ENCODE measurements around the gene IGSF9B. TPM values are rescaled to one million over a fixed set of nuclear protein-coding genes. Genes with fewer than 3 reads are reported as not detected.

IGSF9B gene
- total RNA-seq, 3 donors from 2014 or later = 18.7 to 22.3 (median 22.1) TPM

DNA sequence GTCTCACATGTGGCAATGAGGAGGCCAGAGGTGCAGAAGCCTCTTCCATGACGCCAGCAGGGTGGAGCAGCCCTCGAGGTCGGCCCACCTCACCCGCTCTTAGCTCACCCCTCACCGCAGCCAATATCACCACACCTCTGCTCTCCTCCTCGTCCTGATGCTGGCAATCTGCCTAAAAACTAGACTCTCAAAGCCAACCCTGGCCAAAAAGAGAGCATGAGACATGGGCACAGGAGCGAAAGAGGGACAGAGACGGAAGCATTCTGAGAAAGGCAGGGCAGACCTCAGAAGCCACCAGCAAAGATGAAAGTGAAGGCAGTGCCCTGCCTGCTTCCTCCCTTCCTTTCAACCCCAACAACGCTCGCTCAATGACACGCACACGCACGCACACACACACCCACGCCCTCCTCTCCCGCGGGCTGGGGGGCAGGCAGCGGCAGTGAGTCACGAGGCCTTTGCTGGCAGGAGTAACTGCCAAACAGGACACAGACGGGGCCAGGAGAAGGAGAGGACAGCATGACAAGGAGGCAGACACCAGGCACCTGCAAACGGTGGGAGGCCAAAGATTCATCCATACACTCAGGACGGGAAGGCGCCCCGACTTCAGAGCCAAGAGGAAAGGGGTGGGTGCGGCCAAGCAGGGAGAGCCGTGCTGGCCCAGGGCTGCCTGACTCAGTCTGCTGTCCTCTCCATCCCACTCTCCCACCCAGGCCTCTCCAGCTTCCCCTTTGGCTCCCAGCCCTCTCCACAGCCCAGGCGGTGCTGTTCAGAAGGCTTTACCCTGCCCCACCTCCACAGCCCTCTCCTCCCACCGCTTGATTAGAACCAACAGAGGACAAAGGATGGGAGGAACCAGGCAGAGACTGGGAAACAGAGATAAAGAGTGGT lies 11.4 kb downstream of the IGSF9B start:
- Mint-ChIP-seq H3K27me3 (ENCODE audit: low read depth) (no peaks in the 10 kb centered on the region), H3K4me1 (ENCODE audit: low read depth) (peaks cover 65% of the 10 kb centered on the region), H3K36me3 (ENCODE audit: insufficient read depth) (peaks cover 1% of the 10 kb centered on the region), H3K4me3 (peak overlapping the region; percentile 73), H3K9me3 (no peaks in the 10 kb centered on the region)
- DNase-seq (peak; percentile 82), ATAC-seq (peak; percentile 83 to 85)

- no peaks in the 10 kb centered on the region for H3K27me3 Mint-ChIP-seq (ENCODE audit: low read depth)
- DNase-seq = no peak
- ATAC-seq = no peak
- no peaks in the 10 kb centered on the region for H3K9me3 Mint-ChIP-seq
- H3K4me1 Mint-ChIP-seq (ENCODE audit: low read depth) = peaks cover 62% of the 10 kb centered on the region
- peak overlapping the region; percentile 73 for H3K4me3 Mint-ChIP-seq
- peaks cover 8% of the 10 kb centered on the region for H3K36me3 Mint-ChIP-seq (ENCODE audit: insufficient read depth)
Measured at GRCh38 chr11:133943950-133944698, 12.6 kb downstream of the IGSF9B start.

DNA sequence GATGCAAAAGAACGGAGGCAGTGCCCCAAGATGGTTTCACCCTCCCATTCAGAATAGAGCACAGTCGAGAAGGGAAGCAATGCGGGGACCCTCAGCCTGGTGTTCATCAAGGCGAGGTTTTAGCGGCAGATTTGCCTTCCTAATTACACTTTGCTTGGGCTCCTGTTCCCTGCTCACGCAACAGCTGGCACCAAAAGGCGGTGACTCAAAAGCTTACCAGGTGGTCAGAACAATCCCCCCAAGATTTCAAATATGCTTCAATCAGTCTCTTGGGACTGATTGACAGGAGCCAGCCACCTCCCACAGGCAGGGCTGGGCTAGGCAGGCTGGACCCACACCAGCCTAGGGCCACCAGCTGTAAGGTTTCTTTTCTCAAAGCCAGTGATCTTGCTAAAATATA lies 14.2 kb downstream of the IGSF9B start:
- Mint-ChIP-seq H3K4me1 (ENCODE audit: low read depth) (peaks cover 48% of the 10 kb centered on the region), H3K9me3 (no peaks in the 10 kb centered on the region), H3K4me3 (no peak overlapping the region), H3K27me3 (ENCODE audit: low read depth) (no peaks in the 10 kb centered on the region), H3K36me3 (ENCODE audit: insufficient read depth) (peaks cover 10% of the 10 kb centered on the region)
- no peak for DNase-seq
- ATAC-seq = no peak

DNA sequence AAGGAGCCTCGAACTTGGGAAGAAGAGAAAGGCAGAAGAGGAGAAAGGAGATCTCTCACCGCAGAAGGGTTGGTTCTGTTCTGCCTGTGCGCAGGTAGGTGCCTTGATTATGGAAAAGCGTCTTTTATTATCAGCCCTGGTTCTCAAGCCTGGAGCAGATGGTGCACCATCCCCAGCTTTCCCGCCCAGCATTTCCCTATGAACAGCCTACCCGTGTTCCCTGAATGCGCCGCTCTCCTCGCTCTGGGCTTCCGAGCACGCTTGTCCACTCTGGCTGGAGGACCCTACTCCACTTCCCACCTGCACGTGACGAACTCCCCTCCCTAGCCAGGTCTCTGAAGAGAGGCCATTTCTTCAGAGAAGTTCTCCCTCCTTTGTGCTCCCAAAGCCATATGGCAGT lies 15.2 kb downstream of the IGSF9B start:
- no peak for ATAC-seq
- Mint-ChIP-seq H3K36me3 (ENCODE audit: insufficient read depth) (peaks cover 10% of the 10 kb centered on the region), H3K27me3 (ENCODE audit: low read depth) (no peaks in the 10 kb centered on the region), H3K4me3 (no peak overlapping the region), H3K9me3 (no peaks in the 10 kb centered on the region), H3K4me1 (ENCODE audit: low read depth) (peaks cover 37% of the 10 kb centered on the region)
- DNase-seq = no peak

- DNase-seq (no peak), ATAC-seq (no peak)
- no peaks in the 10 kb centered on the region for H3K27me3 Mint-ChIP-seq (ENCODE audit: low read depth)
- H3K9me3 Mint-ChIP-seq = no peaks in the 10 kb centered on the region
- H3K4me1 Mint-ChIP-seq (ENCODE audit: low read depth) = peaks cover 23% of the 10 kb centered on the region
- peaks cover 10% of the 10 kb centered on the region for H3K36me3 Mint-ChIP-seq (ENCODE audit: insufficient read depth)
- no peak overlapping the region for H3K4me3 Mint-ChIP-seq
Measured at GRCh38 chr11:133940034-133940433, 16.7 kb downstream of the IGSF9B start.

- H3K4me3 Mint-ChIP-seq = no peak overlapping the region
- H3K9me3 Mint-ChIP-seq = no peaks in the 10 kb centered on the region
- no peaks in the 10 kb centered on the region for H3K27me3 Mint-ChIP-seq (ENCODE audit: low read depth)
- ATAC-seq (no peak), DNase-seq (no peak)
- peaks cover 18% of the 10 kb centered on the region for H3K4me1 Mint-ChIP-seq (ENCODE audit: low read depth)
- H3K36me3 Mint-ChIP-seq (ENCODE audit: insufficient read depth) = peaks cover 14% of the 10 kb centered on the region
Measured at GRCh38 chr11:133939558-133939957, 17.2 kb downstream of the IGSF9B start.

DNA sequence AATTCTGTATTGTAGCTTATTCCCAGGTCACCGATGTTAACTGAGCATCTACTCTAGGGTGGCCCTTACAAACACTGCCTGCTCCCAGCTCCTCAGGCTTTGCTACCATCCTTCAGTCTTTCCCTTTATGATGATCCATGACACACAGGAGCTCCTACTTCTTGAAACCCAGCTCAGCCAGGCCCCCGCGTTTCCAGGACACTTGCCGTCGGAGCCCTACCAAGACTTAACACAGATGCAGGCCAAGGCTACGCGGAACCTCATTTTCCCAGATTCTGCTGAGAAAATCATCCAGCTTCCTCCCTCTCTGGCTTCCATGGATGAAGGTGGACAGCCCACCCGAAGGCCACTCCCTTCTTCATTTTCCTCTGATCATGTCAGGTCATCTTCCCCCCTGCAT lies 18.6 kb downstream of the IGSF9B start:
- H3K4me3 Mint-ChIP-seq = no peak overlapping the region
- H3K36me3 Mint-ChIP-seq (ENCODE audit: insufficient read depth) = peaks cover 14% of the 10 kb centered on the region
- H3K9me3 Mint-ChIP-seq = no peaks in the 10 kb centered on the region
- no peak for DNase-seq
- no peak for ATAC-seq
- no peaks in the 10 kb centered on the region for H3K27me3 Mint-ChIP-seq (ENCODE audit: low read depth)
- peaks cover 8% of the 10 kb centered on the region for H3K4me1 Mint-ChIP-seq (ENCODE audit: low read depth)

DNA sequence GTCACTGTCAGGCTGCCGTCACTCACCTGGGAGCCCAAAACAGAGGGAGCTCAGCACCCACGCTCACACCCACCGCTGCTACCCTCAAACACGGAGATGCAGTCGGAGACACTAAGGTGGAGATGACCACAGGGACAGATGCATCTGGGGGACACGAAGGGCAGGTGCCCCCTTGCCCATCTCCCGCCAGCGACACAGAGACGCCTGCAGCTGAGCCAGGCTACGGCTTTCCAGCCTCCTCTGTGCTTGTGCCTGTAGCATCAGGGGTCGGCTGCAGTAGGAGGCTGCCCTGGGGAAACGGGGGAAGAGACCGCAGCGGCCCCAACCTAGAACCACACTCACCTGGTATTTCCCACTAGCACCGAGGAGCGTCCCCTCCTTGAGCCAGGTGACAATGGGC lies 19.3 kb downstream of the IGSF9B start:
- ATAC-seq = no peak
- Mint-ChIP-seq H3K36me3 (ENCODE audit: insufficient read depth) (peaks cover 14% of the 10 kb centered on the region), H3K4me3 (no peak overlapping the region), H3K4me1 (ENCODE audit: low read depth) (peaks cover 4% of the 10 kb centered on the region), H3K27me3 (ENCODE audit: low read depth) (no peaks in the 10 kb centered on the region), H3K9me3 (no peaks in the 10 kb centered on the region)
- DNase-seq = no peak

DNA sequence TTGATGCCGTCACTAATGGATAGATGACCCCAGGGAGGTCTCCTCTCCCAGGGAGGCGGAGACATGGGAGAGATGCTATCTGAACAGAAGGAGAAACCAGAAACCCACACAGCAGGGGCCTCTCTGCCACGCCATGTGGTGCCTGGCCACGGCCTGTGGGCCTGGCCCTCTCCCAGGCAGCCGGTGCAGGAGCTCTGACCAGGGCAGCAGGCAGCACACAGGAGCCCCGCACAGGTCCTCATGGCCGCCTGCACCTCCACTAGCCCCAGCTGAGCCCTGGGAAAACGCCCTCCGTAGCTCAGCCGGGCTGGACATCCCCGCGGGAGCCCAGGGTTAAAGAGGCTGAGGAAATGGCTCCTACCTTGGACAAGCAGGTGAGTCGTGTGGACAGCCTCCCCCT lies 19.8 kb downstream of the IGSF9B start:
- Mint-ChIP-seq H3K27me3 (ENCODE audit: low read depth) (no peaks in the 10 kb centered on the region), H3K4me1 (ENCODE audit: low read depth) (peaks cover 2% of the 10 kb centered on the region), H3K9me3 (no peaks in the 10 kb centered on the region), H3K36me3 (ENCODE audit: insufficient read depth) (peaks cover 14% of the 10 kb centered on the region), H3K4me3 (no peak overlapping the region)
- ATAC-seq = no peak
- no peak for DNase-seq

DNA sequence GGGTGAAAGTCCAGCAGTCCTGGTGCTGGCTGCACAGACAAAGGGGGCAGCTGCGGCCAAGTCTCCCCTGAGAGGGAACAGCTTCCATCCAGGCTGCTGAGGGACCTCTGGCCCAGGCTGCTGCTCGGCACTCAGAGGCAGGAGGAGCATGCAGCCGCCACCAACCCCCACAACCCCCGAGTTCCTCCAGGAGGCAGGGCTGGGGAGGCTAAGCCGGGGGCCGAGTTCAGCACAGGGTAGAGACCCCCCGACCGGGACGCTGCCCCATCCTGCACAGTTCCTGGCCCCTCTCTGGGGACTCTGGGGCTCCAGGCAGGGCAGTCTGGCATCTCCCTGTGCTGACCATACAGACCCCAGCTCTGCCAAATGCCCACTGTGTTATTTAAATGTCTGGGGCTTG lies 20.2 kb downstream of the IGSF9B start:
- ATAC-seq (no peak), DNase-seq (no peak)
- H3K27me3 Mint-ChIP-seq (ENCODE audit: low read depth) = no peaks in the 10 kb centered on the region
- no peaks in the 10 kb centered on the region for H3K4me1 Mint-ChIP-seq (ENCODE audit: low read depth)
- no peak overlapping the region for H3K4me3 Mint-ChIP-seq
- H3K36me3 Mint-ChIP-seq (ENCODE audit: insufficient read depth) = peaks cover 13% of the 10 kb centered on the region
- no peaks in the 10 kb centered on the region for H3K9me3 Mint-ChIP-seq

DNA sequence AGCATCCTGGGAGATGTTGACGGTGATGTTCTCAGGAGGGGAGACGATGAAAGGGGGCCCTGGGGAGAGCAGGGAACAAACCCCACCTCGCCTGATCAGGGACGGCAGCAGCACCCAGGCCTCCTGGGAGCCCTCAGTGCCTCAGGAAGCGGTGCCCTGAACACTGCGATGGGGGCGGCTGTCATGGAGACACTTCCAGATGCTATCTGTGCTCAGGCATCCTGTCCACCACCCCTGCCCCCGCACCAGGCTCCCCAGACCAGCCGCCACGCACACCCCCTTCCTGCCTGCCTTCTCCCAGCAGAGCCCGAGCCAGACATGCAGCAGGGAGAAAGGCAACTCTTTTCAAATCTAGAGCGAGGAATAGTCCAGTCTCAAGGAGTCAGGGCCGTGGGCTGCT lies 20.6 kb downstream of the IGSF9B start:
- no peak overlapping the region for H3K4me3 Mint-ChIP-seq
- peaks cover 13% of the 10 kb centered on the region for H3K36me3 Mint-ChIP-seq (ENCODE audit: insufficient read depth)
- no peaks in the 10 kb centered on the region for H3K4me1 Mint-ChIP-seq (ENCODE audit: low read depth)
- no peak for ATAC-seq
- no peak for DNase-seq
- no peaks in the 10 kb centered on the region for H3K27me3 Mint-ChIP-seq (ENCODE audit: low read depth)
- no peaks in the 10 kb centered on the region for H3K9me3 Mint-ChIP-seq

DNA sequence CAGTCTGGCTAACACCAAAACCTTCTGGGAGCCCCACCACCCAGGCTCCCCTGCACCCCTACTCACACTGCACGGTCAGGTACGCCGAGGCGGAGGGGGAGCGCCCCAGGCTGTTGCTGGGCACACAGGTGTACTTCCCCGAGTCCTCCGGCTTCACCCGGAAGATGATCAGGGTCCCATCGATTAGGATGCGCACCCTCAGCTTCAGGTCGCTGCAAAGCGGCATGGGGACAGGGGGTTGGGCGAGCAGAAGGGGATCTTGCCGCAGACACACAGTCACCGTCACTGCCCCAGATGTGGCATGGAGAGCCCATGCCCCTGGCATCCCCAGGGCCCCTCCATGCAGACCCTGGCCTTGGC lies 21.2 kb downstream of the IGSF9B start:
- DNase-seq = no peak
- no peaks in the 10 kb centered on the region for H3K27me3 Mint-ChIP-seq (ENCODE audit: low read depth)
- no peaks in the 10 kb centered on the region for H3K4me1 Mint-ChIP-seq (ENCODE audit: low read depth)
- no peak overlapping the region for H3K4me3 Mint-ChIP-seq
- ATAC-seq = no peak
- H3K9me3 Mint-ChIP-seq = no peaks in the 10 kb centered on the region
- peaks cover 13% of the 10 kb centered on the region for H3K36me3 Mint-ChIP-seq (ENCODE audit: insufficient read depth)

GRCh38 chr11:133934599-133935550 lies 21.9 kb downstream of the IGSF9B start:
- Mint-ChIP-seq H3K4me3 (no peak overlapping the region), H3K4me1 (ENCODE audit: low read depth) (peaks cover 3% of the 10 kb centered on the region), H3K27me3 (ENCODE audit: low read depth) (no peaks in the 10 kb centered on the region), H3K9me3 (no peaks in the 10 kb centered on the region), H3K36me3 (ENCODE audit: insufficient read depth) (peaks cover 13% of the 10 kb centered on the region)
- peak; percentile 57 to 70 for ATAC-seq
- no peak for DNase-seq

GRCh38 chr11:133934096-133934495 lies 22.7 kb downstream of the IGSF9B start:
- DNase-seq = no peak
- no peak for ATAC-seq
- H3K36me3 Mint-ChIP-seq (ENCODE audit: insufficient read depth) = peaks cover 6% of the 10 kb centered on the region
- no peaks in the 10 kb centered on the region for H3K9me3 Mint-ChIP-seq
- no peak overlapping the region for H3K4me3 Mint-ChIP-seq
- H3K27me3 Mint-ChIP-seq (ENCODE audit: low read depth) = no peaks in the 10 kb centered on the region
- H3K4me1 Mint-ChIP-seq (ENCODE audit: low read depth) = peaks cover 10% of the 10 kb centered on the region
